ENCODE measurements around the gene PIKFYVE. TPM values are rescaled to one million over a fixed set of nuclear protein-coding genes. Genes with fewer than 3 reads are reported as not detected.

PIKFYVE gene
- total and polyA plus RNA-seq, 2 of the 8 experiments (the other 6 are each of a cell fraction or from before 2014, with no cell fraction given) = 8.8 to 33.5 TPM

GRCh38 chr2:208279236-208279635 lies 13.2 kb downstream of the PIKFYVE start (continued):
- TF ChIP-seq CHD7 (IDR thresholded peaks at IDR 0.05; ENCODE audit: insufficient replicate concordance, low read length) = no peak
